Natural killer cell (primary cell): ENCODE measurements around the gene IPPK. TPM values are rescaled to one million over a fixed set of nuclear protein-coding genes. Genes with fewer than 3 reads are reported as not detected.

Experiments
- ATAC-seq, 3 donors: fragments of 150-1000 bp in 2 of 3; fragments of 200-7000 bp in 1 of 3; cut with Tn5 transposase; 1 replicate in 1 of 3; 2 replicates in 2 of 3; pipeline ENCODE4 v1.10.0; 2021; ENCODE audit warnings: mild to moderate bottlenecking in 2 of 3, moderate library complexity in 2 of 3
- DNase-seq, 2 donors: peaks; one replicate each; pipeline versions ENCODE4 v3.0.0 to v3.0.0-alpha.2; 2013 to 2021; ENCODE audit warnings: mixed read lengths in 1 of 2
- H3K27ac ChIP-seq: one replicate; pipeline ENCODE4 v1.5.1; 2013; ENCODE audit warnings: mild to moderate bottlenecking, low read length
- H3K27me3 ChIP-seq: one replicate; pipeline ENCODE4 v1.6.1; 2013; ENCODE audit warnings: low read length; ENCODE audit not compliant: control insufficient read depth, insufficient read depth
- H3K36me3 ChIP-seq: one replicate; pipeline ENCODE4 v1.6.1; 2013; ENCODE audit warnings: low read length; ENCODE audit not compliant: control insufficient read depth, insufficient read depth
- H3K4me1 ChIP-seq: one replicate; pipeline ENCODE4 v1.6.1; 2013; ENCODE audit warnings: low read length; ENCODE audit not compliant: control insufficient read depth, insufficient read depth
- H3K4me3 ChIP-seq: one replicate; pipeline ENCODE4 v1.5.1; 2013; ENCODE audit warnings: low read length
- H3K9me3 ChIP-seq: one replicate; pipeline ENCODE4 v1.6.1; 2013; ENCODE audit warnings: low read length; ENCODE audit not compliant: control insufficient read depth, insufficient read depth
- H3K27ac Mint-ChIP-seq, 2 donors: one replicate each; pipeline ENCODE4 v1.8.0; 2022; ENCODE audit warnings: mild to moderate bottlenecking in 2 of 2, mixed read lengths in 2 of 2, moderate library complexity in 1 of 2
- H3K27me3 Mint-ChIP-seq, 2 donors: one replicate each; pipeline ENCODE4 v1.8.0; 2022; ENCODE audit warnings: low read depth in 2 of 2, mixed read lengths in 2 of 2
- H3K36me3 Mint-ChIP-seq: one replicate; pipeline ENCODE4 v1.8.0; 2022; ENCODE audit warnings: mixed read lengths
- H3K4me1 Mint-ChIP-seq, 2 donors: one replicate each; pipeline ENCODE4 v1.8.0; 2022; ENCODE audit warnings: mixed read lengths in 2 of 2
- H3K4me3 Mint-ChIP-seq: one replicate; pipeline ENCODE4 v1.8.0; 2022; ENCODE audit warnings: mild to moderate bottlenecking, moderate library complexity, mixed read lengths
- H3K9me3 Mint-ChIP-seq, 2 donors: one replicate each; pipeline ENCODE4 v1.8.0; 2022; ENCODE audit warnings: mixed read lengths in 2 of 2
- WGBS: methylation state at CpG from one replicate; pipeline ENCODE4 v1.1.7; 2013; ENCODE audit warnings: missing lambda C conversion rate; ENCODE audit not compliant: insufficient coverage; 5-methylcytosine and 5-hydroxymethylcytosine counted together
- intact Hi-C: fragments of 100-400 bp; cut with micrococcal nuclease; formaldehyde crosslinking; loops from one replicate; pipeline ENCODE4 v1.14.2; 2022
- total RNA-seq, 4 donors: library from RNA; stranded (reverse); fragments of 120-200 nt in 1 of 4; gene quantifications; one replicate each; pipeline versions ENCODE4 v1.2.3 to v1.2.4, GENCODE V29; 2013 to 2022
- TF ChIP-seq, protein P1 (sequence below): fragments of 200-600 bp; IDR thresholded peaks from one replicate; pipeline ENCODE4 v1.8.0; 2022; ENCODE audit warnings: antibody characterized with exemption

Gene IPPK
- total RNA-seq, 3 donors from 2014 or later (not counting 1 experiment from before 2014, with no cell fraction given): 4.9 to 9.2 (median 6.7) TPM

DNA sequence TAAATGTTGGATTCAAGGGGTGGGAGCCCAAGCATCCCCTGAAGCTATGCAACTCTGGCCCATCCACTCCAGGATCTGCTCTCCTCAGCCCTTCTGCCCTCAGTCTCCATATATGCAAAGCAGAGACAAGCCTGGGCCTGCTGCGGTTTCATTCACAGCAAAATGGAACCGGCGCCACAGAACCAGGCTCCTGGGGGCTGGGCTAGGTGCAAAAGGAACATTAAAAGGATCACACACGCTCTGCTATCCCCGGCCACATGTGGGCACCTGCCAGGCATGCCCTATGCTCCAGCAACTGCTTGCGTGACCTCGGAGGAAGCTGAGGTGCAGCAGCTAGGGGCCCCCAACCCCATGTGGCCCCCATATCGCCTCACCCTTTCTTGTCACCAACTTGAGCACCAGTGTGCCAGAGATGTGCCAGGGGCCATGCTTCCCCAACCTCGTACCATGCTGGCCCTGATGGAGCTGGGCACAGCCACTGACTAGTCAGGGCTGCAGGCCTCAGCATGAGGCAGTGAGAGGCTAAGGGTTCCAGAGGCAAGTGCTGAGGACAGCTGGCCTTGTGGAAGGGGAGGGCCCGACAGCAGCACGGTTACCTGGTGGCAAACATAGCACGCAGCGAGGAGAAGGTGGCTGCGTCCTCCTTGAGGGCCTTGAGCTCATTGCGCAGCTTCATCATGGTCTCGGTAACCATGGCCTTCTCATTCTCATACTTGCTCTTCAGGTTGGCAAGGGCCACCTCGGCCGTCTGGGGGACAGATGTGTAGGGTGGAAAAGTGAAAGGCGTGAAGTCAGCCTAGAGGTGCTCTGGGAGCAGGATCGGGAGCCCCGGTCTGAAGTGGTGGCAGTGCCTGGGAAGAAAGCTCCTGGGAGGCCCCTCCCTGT is 47.5 kb upstream of the IPPK start:
- Histone ChIP-seq H3K9me3 (no peaks in the 10 kb centered on the region), H3K4me3 (no peak overlapping the region), H3K27ac (no peak overlapping the region), H3K4me1 (peaks cover 31% of the 10 kb centered on the region), H3K36me3 (peaks cover 88% of the 10 kb centered on the region), H3K27me3 (no peaks in the 10 kb centered on the region)
- Mint-ChIP-seq H3K9me3 (no peaks in the 10 kb centered on the region), H3K4me3 (no peak overlapping the region), H3K4me1 (peaks cover 21 to 31% of the 10 kb centered on the region in 2 donors), H3K36me3 (no peaks in the 10 kb centered on the region), H3K27me3 (no peaks in the 10 kb centered on the region), H3K27ac (no peak overlapping the region)
- DNase-seq: peak in 1 of 2 donors; percentile 3
- ATAC-seq: no peak
- intact Hi-C loops: no loop called here
- TF ChIP-seq, protein P1, sequence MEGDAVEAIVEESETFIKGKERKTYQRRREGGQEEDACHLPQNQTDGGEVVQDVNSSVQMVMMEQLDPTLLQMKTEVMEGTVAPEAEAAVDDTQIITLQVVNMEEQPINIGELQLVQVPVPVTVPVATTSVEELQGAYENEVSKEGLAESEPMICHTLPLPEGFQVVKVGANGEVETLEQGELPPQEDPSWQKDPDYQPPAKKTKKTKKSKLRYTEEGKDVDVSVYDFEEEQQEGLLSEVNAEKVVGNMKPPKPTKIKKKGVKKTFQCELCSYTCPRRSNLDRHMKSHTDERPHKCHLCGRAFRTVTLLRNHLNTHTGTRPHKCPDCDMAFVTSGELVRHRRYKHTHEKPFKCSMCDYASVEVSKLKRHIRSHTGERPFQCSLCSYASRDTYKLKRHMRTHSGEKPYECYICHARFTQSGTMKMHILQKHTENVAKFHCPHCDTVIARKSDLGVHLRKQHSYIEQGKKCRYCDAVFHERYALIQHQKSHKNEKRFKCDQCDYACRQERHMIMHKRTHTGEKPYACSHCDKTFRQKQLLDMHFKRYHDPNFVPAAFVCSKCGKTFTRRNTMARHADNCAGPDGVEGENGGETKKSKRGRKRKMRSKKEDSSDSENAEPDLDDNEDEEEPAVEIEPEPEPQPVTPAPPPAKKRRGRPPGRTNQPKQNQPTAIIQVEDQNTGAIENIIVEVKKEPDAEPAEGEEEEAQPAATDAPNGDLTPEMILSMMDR: no peak
- 95% methylated on average over 21 of the region's 21 CpGs for WGBS

- Histone ChIP-seq H3K9me3 (no peaks in the 10 kb centered on the region), H3K4me3 (no peak overlapping the region), H3K27me3 (no peaks in the 10 kb centered on the region), H3K27ac (no peak overlapping the region), H3K36me3 (peaks cover 81% of the 10 kb centered on the region), H3K4me1 (peaks cover 29% of the 10 kb centered on the region)
- Mint-ChIP-seq H3K36me3 (peaks cover under 1% of the 10 kb centered on the region), H3K4me3 (no peak overlapping the region), H3K4me1 (peaks cover 26 to 35% of the 10 kb centered on the region in 2 donors), H3K27me3 (no peaks in the 10 kb centered on the region), H3K27ac (peak overlapping the region in 1 of 2 donors; percentile 26), H3K9me3 (no peaks in the 10 kb centered on the region)
- TF ChIP-seq, protein P1: peak; percentile 95
- peak; percentile 75 to 84 (median 83) for ATAC-seq
- intact Hi-C loops: loop anchor here (1.0 kb wide), 2 partner anchors 49 to 74 kb away; no protein-coding TSS in a partner anchor
- peak; percentile 75 to 84 for DNase-seq
- 36% methylated on average over 3 of the region's 4 CpGs for WGBS
These were observed 46.6 kb upstream of the IPPK start for GRCh38 chr9:92716557-92716956.

GRCh38 chr9:92715488-92716231 is 45.7 kb upstream of the IPPK start:
- Mint-ChIP-seq H3K4me3 (no peak overlapping the region), H3K9me3 (no peaks in the 10 kb centered on the region), H3K4me1 (peaks cover 23 to 33% of the 10 kb centered on the region in 2 donors), H3K27ac (no peak overlapping the region), H3K36me3 (peaks cover 6% of the 10 kb centered on the region), H3K27me3 (no peaks in the 10 kb centered on the region)
- intact Hi-C loops: loop anchor here (1.0 kb wide), 2 partner anchors 50 to 75 kb away; no protein-coding TSS in a partner anchor
- H3K27me3 ChIP-seq: no peaks in the 10 kb centered on the region
- TF ChIP-seq, protein P1: no peak
- WGBS: 94% methylated on average over 17 of the region's 17 CpGs
- H3K36me3 ChIP-seq: peaks cover 84% of the 10 kb centered on the region
- H3K27ac ChIP-seq: no peak overlapping the region
- no peaks in the 10 kb centered on the region for H3K9me3 ChIP-seq
- H3K4me3 ChIP-seq: no peak overlapping the region
- H3K4me1 ChIP-seq: peaks cover 21% of the 10 kb centered on the region
- ATAC-seq (no peak), DNase-seq (no peak)
